CD4-positive, alpha-beta memory T cell (primary cell): Measurements from ENCODE around the gene SORCS2. TPM values are rescaled to one million over a fixed set of nuclear protein-coding genes. Genes with fewer than 3 reads are reported as not detected.
A peak's percentile ranks its signal among the peaks of the same experiment; 100 is the strongest.

Source experiments
- CTCF ChIA-PET: fragments of 350-600 bp; sonication (Branson Sonifier 250); formaldehyde crosslinking; loops from one replicate; lab custom pipeline; 2021; ENCODE audit warnings: inconsistent platforms; ENCODE audit not compliant: partially characterized antibody; lab: Charles Lee
- POLR2A ChIA-PET: fragments of 350-600 bp; sonication (Branson Sonifier 250); formaldehyde crosslinking; loops from one replicate; lab custom pipeline; 2021; ENCODE audit not compliant: partially characterized antibody; lab: Charles Lee
- DNase-seq, 5 donors: peaks; one replicate each; pipeline versions ENCODE4 v3.0.0 to v3.0.0-alpha.2; 2020 to 2022; ENCODE audit warnings: mixed read lengths in 1 of 5
- H3K27ac ChIP-seq: one replicate; pipeline ENCODE4 v1.7.0; 2013; ENCODE audit warnings: low read depth, low read length
- H3K27me3 ChIP-seq: 2 replicates; pipeline ENCODE4 v1.7.0; 2013; ENCODE audit warnings: mild to moderate bottlenecking, low read length, moderate library complexity; ENCODE audit not compliant: insufficient read depth
- H3K36me3 ChIP-seq: 2 replicates; pipeline ENCODE4 v1.7.0; 2013; ENCODE audit warnings: mild to moderate bottlenecking, low read length, moderate library complexity; ENCODE audit not compliant: insufficient read depth
- H3K4me1 ChIP-seq: 2 replicates; pipeline ENCODE4 v1.7.0; 2013; ENCODE audit warnings: mild to moderate bottlenecking, low read length, moderate library complexity; ENCODE audit not compliant: insufficient read depth
- H3K4me3 ChIP-seq, 2 donors: one replicate each; pipeline ENCODE4 v1.7.0; 2013; ENCODE audit warnings: low read length in 2 of 2, mild to moderate bottlenecking in 1 of 2
- H3K9me3 ChIP-seq, 2 donors: one replicate each; pipeline ENCODE4 v1.7.0; 2013; ENCODE audit warnings: low read length in 2 of 2, control low read depth in 1 of 2; ENCODE audit not compliant: control insufficient read depth in 1 of 2
- H3K27ac Mint-ChIP-seq, 7 donors: one replicate each; pipeline ENCODE4 v1.8.0; 2020 to 2021; ENCODE audit warnings: mixed read lengths in 7 of 7, mild to moderate bottlenecking in 6 of 7, inconsistent platforms in 3 of 7, moderate library complexity in 3 of 7
- H3K27me3 Mint-ChIP-seq, 2 donors: one replicate each; pipeline ENCODE4 v1.8.0; 2020 to 2021; ENCODE audit warnings: mixed read lengths in 2 of 2
- H3K36me3 Mint-ChIP-seq, 2 donors: one replicate each; pipeline ENCODE4 v1.8.0; 2020 to 2021; ENCODE audit warnings: mixed read lengths in 2 of 2, inconsistent platforms in 1 of 2, mild to moderate bottlenecking in 1 of 2
- H3K4me1 Mint-ChIP-seq, 4 donors: one replicate each; pipeline ENCODE4 v1.8.0; 2020 to 2021; ENCODE audit warnings: mixed read lengths in 4 of 4, mild to moderate bottlenecking in 1 of 4
- H3K4me3 Mint-ChIP-seq, 8 donors: one replicate each; pipeline ENCODE4 v1.8.0; 2020 to 2021; ENCODE audit warnings: mixed read lengths in 8 of 8, mild to moderate bottlenecking in 7 of 8, moderate library complexity in 6 of 8, inconsistent platforms in 3 of 8
- H3K9me3 Mint-ChIP-seq, 8 donors: one replicate each; pipeline ENCODE4 v1.8.0; 2020 to 2021; ENCODE audit warnings: mixed read lengths in 8 of 8, mild to moderate bottlenecking in 5 of 8, inconsistent platforms in 3 of 8, moderate library complexity in 1 of 8
- intact Hi-C: fragments of 100-400 bp; cut with micrococcal nuclease; formaldehyde crosslinking; loops from one replicate; pipeline ENCODE4 v1.15.1; 2023
- polyA plus RNA-seq, 2 donors: library from polyadenylated mRNA; unstranded; fragments of 300-500 nt; fragmentation: Illumina TruSeq; gene quantifications; one replicate each; pipeline ENCODE4 v1.2.3, GENCODE V29; 2021
- total RNA-seq, 2 experiments: library from RNA; stranded (reverse); gene quantifications; one replicate each; pipeline ENCODE4 v1.2.3, GENCODE V29; 2021

SORCS2 gene
- total and polyA plus RNA-seq, 4 experiments from 2014 or later: not detected

DNA sequence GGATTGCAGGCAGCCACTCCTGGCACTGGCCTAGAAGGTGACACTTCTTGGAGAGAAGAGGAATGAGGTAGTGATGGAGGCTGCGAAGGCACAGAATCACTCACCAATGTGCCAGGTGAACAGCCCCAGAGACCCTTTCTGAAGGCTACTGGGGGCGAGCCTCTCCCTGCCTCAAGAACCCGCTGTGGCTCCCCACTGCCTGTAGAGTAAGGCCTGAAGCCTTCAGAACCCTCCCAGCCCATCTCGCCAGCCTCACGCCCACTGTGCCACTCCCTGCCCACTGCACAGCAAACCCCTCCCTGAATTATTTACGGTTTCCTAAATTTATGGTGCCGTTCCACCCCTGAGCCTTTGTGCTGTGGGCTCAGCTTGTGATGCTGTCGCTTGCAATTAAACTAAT lies 24.2 kb upstream of the SORCS2 start:
- Mint-ChIP-seq H3K27me3 (no peaks in the 10 kb centered on the region), H3K4me1 (peaks cover 5 to 7% (median 6%) of the 10 kb centered on the region in 4 donors), H3K27ac (no peak overlapping the region), H3K9me3 (no peaks in the 10 kb centered on the region), H3K4me3 (no peak overlapping the region), H3K36me3 (no peaks in the 10 kb centered on the region)
- Histone ChIP-seq H3K4me3 (no peak overlapping the region), H3K36me3 (no peaks in the 10 kb centered on the region), H3K9me3 (no peaks in the 10 kb centered on the region), H3K27ac (no peak overlapping the region), H3K27me3 (no peaks in the 10 kb centered on the region), H3K4me1 (no peaks in the 10 kb centered on the region)
- CTCF ChIA-PET: no interaction called here
- intact Hi-C loops: no loop called here
- POLR2A ChIA-PET: no interaction called here
- no peak for DNase-seq

DNA sequence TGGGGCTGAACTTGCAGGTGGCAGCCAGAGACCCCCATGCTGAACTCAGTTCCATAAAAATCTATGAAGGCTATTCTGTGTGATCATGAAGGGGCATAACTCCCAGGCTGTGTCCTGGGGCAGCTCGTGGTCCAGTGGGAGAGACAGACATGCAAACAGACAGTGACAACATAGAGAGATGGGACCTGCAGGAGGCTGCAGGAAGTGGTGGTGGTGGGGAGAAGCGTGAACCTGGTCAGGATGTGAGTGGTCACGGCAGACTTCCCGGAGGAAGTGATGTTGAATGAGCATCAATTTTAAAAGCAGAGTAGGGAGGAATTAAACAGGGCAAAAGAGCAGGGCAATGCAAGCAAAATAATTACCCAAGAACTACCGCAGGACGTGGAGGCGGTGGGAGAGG lies 23.2 kb upstream of the SORCS2 start:
- Histone ChIP-seq H3K4me1 (no peaks in the 10 kb centered on the region), H3K4me3 (no peak overlapping the region), H3K27ac (no peak overlapping the region), H3K36me3 (no peaks in the 10 kb centered on the region), H3K9me3 (no peaks in the 10 kb centered on the region), H3K27me3 (no peaks in the 10 kb centered on the region)
- ChIA-PET POLR2A (no interaction called here), CTCF (no interaction called here)
- Mint-ChIP-seq H3K9me3 (no peaks in the 10 kb centered on the region), H3K36me3 (no peaks in the 10 kb centered on the region), H3K27me3 (no peaks in the 10 kb centered on the region), H3K4me1 (peaks cover 5 to 7% (median 6%) of the 10 kb centered on the region in 4 donors), H3K27ac (peak overlapping the region in 1 of 7 donors; percentile 1), H3K4me3 (no peak overlapping the region)
- intact Hi-C loops: no loop called here
- DNase-seq: no peak

DNA sequence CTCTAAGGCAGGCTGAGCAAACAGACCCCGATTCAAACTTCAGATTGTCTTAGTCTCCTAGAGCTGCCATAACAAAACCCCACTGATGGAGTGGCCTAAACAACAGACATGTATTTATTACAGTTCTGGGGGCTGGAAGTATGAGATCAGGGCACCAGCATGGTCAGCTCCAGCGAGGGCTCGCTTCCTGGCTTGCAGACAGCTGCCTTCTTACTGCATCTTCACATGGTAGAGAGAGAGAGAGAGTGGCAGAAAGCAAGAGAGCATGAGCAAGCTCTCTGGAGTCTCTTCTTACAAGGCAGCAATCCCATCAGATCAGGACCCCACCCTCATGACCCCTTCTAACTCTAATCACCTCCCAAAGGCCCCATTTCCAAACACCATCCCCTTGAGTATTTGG lies 22.3 kb upstream of the SORCS2 start:
- no peak overlapping the region for H3K4me3 ChIP-seq
- ChIA-PET CTCF (no interaction called here), POLR2A (no interaction called here)
- no peaks in the 10 kb centered on the region for H3K27me3 ChIP-seq
- Mint-ChIP-seq H3K4me1 (peaks cover 5 to 7% (median 6%) of the 10 kb centered on the region in 4 donors), H3K27me3 (no peaks in the 10 kb centered on the region), H3K36me3 (no peaks in the 10 kb centered on the region), H3K9me3 (no peaks in the 10 kb centered on the region), H3K27ac (no peak overlapping the region), H3K4me3 (no peak overlapping the region)
- no peaks in the 10 kb centered on the region for H3K36me3 ChIP-seq
- no peak for DNase-seq
- H3K27ac ChIP-seq: no peak overlapping the region
- intact Hi-C loops: no loop called here
- H3K9me3 ChIP-seq: no peaks in the 10 kb centered on the region
- no peaks in the 10 kb centered on the region for H3K4me1 ChIP-seq

DNA sequence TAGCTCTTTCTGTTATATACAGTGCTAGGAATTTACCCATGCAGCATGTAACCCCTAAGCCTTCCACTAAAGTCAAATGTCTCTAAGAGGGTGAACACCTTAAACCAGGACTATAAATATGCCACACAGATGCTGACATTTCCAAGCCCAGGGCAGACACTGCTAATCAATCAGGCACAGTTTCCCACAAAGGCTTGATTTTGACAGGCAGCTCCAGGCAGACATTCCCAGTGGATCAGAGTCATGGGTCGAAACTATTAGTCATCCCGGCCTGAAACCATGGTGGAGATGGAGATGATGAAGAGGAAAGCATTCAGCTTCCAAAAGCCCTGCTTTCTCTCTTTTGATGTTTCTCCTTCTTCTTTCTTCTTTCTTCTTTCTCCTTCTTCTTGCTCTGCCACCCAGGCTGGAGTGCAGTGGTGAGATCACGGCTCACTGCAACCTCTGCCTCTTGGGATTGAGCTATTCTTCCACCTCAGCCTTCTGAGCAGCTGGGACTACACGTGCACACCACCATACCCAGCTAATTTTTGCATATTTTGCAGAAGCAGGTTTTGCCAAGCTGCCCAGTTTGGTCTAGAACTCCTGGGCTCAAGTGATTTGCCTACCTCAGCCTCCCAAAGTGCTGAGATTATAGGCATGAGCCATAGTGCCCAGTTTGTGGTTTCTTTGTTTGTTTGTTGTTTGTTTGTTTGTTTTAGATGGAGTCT lies 21.0 kb upstream of the SORCS2 start:
- H3K27me3 Mint-ChIP-seq: peaks cover 0 to 2% of the 10 kb centered on the region in 2 donors
- no peaks in the 10 kb centered on the region for H3K9me3 Mint-ChIP-seq
- H3K36me3 ChIP-seq: no peaks in the 10 kb centered on the region
- H3K36me3 Mint-ChIP-seq: no peaks in the 10 kb centered on the region
- no peaks in the 10 kb centered on the region for H3K9me3 ChIP-seq
- POLR2A ChIA-PET: interaction anchor here (0.5 kb wide), 1 partner anchor 1190 kb away, joined by 3 read pairs; no protein-coding TSS in a partner anchor
- no peaks in the 10 kb centered on the region for H3K27me3 ChIP-seq
- CTCF ChIA-PET: no interaction called here
- H3K27ac ChIP-seq: no peak overlapping the region
- intact Hi-C loops: no loop called here
- H3K4me1 ChIP-seq: no peaks in the 10 kb centered on the region
- H3K4me1 Mint-ChIP-seq: peaks cover 5 to 7% (median 6%) of the 10 kb centered on the region in 4 donors
- no peak overlapping the region for H3K4me3 Mint-ChIP-seq
- H3K27ac Mint-ChIP-seq: no peak overlapping the region
- H3K4me3 ChIP-seq: no peak overlapping the region
- DNase-seq: no peak

DNA sequence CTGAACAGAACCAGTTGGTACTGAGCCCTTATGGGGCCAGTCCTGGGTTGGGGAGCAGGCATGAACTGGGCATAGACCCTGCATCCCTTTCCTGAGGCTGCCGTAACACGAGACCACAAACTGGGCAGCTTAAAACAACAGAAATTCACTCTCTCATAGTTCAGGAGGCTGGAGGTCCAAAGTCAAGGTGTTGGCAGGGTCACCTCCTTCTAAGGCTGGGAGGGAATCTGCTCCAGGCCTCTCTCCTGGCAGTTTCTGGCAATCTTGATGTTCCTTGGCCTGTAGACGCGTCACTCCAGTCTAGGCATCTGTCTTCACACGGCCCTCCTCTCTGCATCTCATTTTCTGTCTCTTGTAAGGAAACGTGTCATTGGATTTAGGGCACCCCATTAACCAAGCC lies 19.8 kb upstream of the SORCS2 start:
- no peaks in the 10 kb centered on the region for H3K27me3 ChIP-seq
- H3K4me1 ChIP-seq: no peaks in the 10 kb centered on the region
- no peak overlapping the region for H3K4me3 ChIP-seq
- H3K9me3 ChIP-seq: no peaks in the 10 kb centered on the region
- Mint-ChIP-seq H3K9me3 (no peaks in the 10 kb centered on the region), H3K27ac (peak overlapping the region in 1 of 7 donors; percentile 59), H3K36me3 (no peaks in the 10 kb centered on the region), H3K27me3 (peaks cover 0 to 3% of the 10 kb centered on the region in 2 donors), H3K4me3 (no peak overlapping the region), H3K4me1 (peaks cover 5 to 7% (median 6%) of the 10 kb centered on the region in 4 donors)
- POLR2A ChIA-PET: no interaction called here
- intact Hi-C loops: no loop called here
- H3K27ac ChIP-seq: no peak overlapping the region
- no peak for DNase-seq
- no peaks in the 10 kb centered on the region for H3K36me3 ChIP-seq
- CTCF ChIA-PET: no interaction called here

DNA sequence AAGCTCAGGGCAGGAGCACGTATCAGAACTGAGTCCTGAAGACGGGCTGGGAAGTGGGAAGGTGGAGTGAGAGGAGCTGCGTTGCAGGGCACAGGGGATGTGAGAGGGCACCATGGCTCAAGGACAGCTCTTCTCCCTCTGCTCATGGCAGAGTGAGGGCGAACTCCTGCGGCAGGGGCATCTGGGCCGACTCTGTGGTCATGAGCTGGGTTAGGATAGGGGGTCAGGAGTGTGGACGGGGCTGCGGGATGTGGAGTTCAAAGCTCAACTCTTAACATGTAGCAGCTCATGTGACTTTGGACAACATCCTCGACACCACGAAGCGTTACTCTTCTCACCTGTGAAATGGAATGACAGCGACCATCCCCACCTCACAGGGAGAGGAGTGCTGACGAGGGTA lies 19.4 kb upstream of the SORCS2 start:
- no peak overlapping the region for H3K4me3 Mint-ChIP-seq

DNA sequence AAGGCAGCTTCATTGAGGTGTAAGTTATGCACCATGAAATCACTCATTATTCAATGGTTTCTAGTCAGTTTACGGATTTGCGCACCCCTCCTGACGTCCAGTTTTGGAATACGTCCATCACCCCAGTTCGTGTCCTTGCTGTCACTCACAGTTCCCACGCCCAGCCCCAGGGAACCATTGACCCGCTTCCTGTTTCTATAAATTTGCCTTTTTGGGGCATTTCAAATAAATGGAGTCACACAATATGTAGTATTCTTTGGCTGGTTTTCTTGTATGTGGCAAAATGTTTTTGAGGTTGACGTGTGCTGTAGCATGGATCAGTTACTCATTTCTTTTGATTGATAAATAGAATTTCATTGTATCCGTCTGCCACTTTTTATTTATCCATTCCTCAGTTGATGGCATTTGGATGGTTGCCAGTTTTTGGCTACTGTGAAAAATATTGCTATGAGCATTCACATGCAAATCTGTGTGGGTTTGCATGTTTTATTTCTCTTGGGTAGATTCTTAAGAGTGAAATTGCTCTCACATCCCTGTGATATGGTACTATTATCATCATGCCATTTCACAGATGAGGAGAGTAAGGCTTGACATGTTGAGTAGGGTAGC lies 18.4 kb upstream of the SORCS2 start:
- Mint-ChIP-seq H3K27ac (no peak overlapping the region), H3K9me3 (peaks cover 0 to 2% (median 0%) of the 10 kb centered on the region in 8 donors), H3K4me1 (peaks cover 5 to 6% (median 5%) of the 10 kb centered on the region in 4 donors), H3K36me3 (no peaks in the 10 kb centered on the region), H3K4me3 (no peak overlapping the region), H3K27me3 (peaks cover 0 to 3% of the 10 kb centered on the region in 2 donors)
- Histone ChIP-seq H3K36me3 (no peaks in the 10 kb centered on the region), H3K4me1 (no peaks in the 10 kb centered on the region), H3K9me3 (no peaks in the 10 kb centered on the region), H3K4me3 (no peak overlapping the region), H3K27me3 (no peaks in the 10 kb centered on the region), H3K27ac (no peak overlapping the region)
- intact Hi-C loops: no loop called here
- no peak for DNase-seq
- CTCF ChIA-PET: no interaction called here
- POLR2A ChIA-PET: no interaction called here

More for the DNA sequence above, 19.4 kb upstream of the SORCS2 start:
- CTCF ChIA-PET: no interaction called here
- POLR2A ChIA-PET: no interaction called here
- Mint-ChIP-seq H3K4me1 (peaks cover 5 to 7% (median 6%) of the 10 kb centered on the region in 4 donors), H3K36me3 (no peaks in the 10 kb centered on the region), H3K9me3 (no peaks in the 10 kb centered on the region), H3K27me3 (peaks cover 0 to 3% of the 10 kb centered on the region in 2 donors), H3K27ac (peak overlapping the region in 1 of 7 donors; percentile 59)
- Histone ChIP-seq H3K27ac (no peak overlapping the region), H3K27me3 (no peaks in the 10 kb centered on the region), H3K9me3 (no peaks in the 10 kb centered on the region), H3K36me3 (no peaks in the 10 kb centered on the region), H3K4me3 (no peak overlapping the region), H3K4me1 (no peaks in the 10 kb centered on the region)
- DNase-seq: no peak
- intact Hi-C loops: no loop called here
